Suprapubic skin (tissue), 3 donors: ENCODE data around the gene DZIP1.

Experiments
- CTCF ChIP-seq, 2 donors: fragments of 200-600 bp in 1 of 2; fragments of 450-650 bp in 1 of 2; sonication (generic) in 1 of 2; IDR thresholded peaks; one replicate each; pipeline ENCODE4 v1.5.1; 2016 to 2019; ENCODE audit warnings: antibody characterized with exemption in 2 of 2, mild to moderate bottlenecking in 1 of 2, moderate library complexity in 1 of 2
- POLR2A ChIP-seq, 2 donors: fragments of 450-650 bp; IDR thresholded peaks; one replicate each; pipeline ENCODE4 v1.6.1; 2017; ENCODE audit warnings: antibody characterized with exemption in 2 of 2, mild to moderate bottlenecking in 2 of 2, moderate library complexity in 2 of 2

- TF ChIP-seq CTCF (IDR thresholded peaks at IDR 0.05) (no peak), POLR2A (IDR thresholded peaks at IDR 0.05) (no peak)
Observed at GRCh38 chr13:95643571-95643935, 953 bp downstream of the DZIP1 start.
